Measurements from ENCODE around the gene TRIM29. TPM values are rescaled to one million over a fixed set of nuclear protein-coding genes. Genes with fewer than 3 reads are reported as not detected.

TRIM29 gene
- total and polyA plus RNA-seq, 9 of the 15 experiments (the other 6 are each of a cell fraction or from before 2014, with no cell fraction given) = 0.08 to 1.4 (median 0.42) TPM; not detected in 2

GRCh38 chr11:120182790-120183491 lies 45.0 kb upstream of the TRIM29 start (continued):
- TF ChIP-seq ZNF512 (tag; IDR thresholded peaks at IDR 0.05) = peak; percentile 46; the same call in 1 of the 2 replicates
- peak in 1 of 2 experiments; percentile 44; a peak in 3 of 4 replicates for TF ChIP-seq RAD21 (CRISPR knock-in tag; conservative IDR thresholded peaks at IDR 0.05 in 1 of 2, IDR thresholded peaks at IDR 0.05 in 1 of 2)
- TF ChIP-seq SMC3 (conservative IDR thresholded peaks at IDR 0.05; ENCODE audit: insufficient read depth, low read depth, low read length) = 0 out of 2 replicates have a peak, but pooled peaks have one; percentile 17

- H3K4me1 ChIP-seq (replicated peaks in 1 of 2; ENCODE audit: control insufficient read depth in 2 of 2, insufficient read depth in 2 of 2, low read length in 2 of 2) = no peaks in the 10 kb centered on the region; a peak in 1 of 5 replicates
- H3K36me3 ChIP-seq (ENCODE audit: control insufficient read depth, insufficient read depth, low read length) = no peaks in the 10 kb centered on the region
- TF ChIP-seq GTF2A2 (tag; IDR thresholded peaks at IDR 0.05) = no peak
- no peak for TF ChIP-seq SMAD2 (IDR thresholded peaks at IDR 0.05; ENCODE audit: low read depth, low read length)
- peaks cover 14% of the 10 kb centered on the region; the same call in 1 of the 2 replicates for H4K20me1 ChIP-seq (replicated peaks; ENCODE audit: control insufficient read depth, insufficient read depth, low read length)
- H3K9ac ChIP-seq (ENCODE audit: insufficient read depth in 1 of 2, low read depth in 2 of 2, low read length in 2 of 2) = no peak overlapping the region
- H3K79me2 ChIP-seq (ENCODE audit: control insufficient read depth, insufficient read depth, low read length) = no peaks in the 10 kb centered on the region
- H3K9me1 ChIP-seq (ENCODE audit: control insufficient read depth, insufficient read depth, low read length) = no peaks in the 10 kb centered on the region
- DNase-seq (ENCODE audit: extremely low read depth in 1 of 4, low spot score in 3 of 4) = no peak
- intact Hi-C loops (cut with micrococcal nuclease) = no loop called here
- peaks cover 17 to 81% of the 10 kb centered on the region in 2 experiments for H3K27me3 ChIP-seq (ENCODE audit: control insufficient read depth in 2 of 2, insufficient read depth in 2 of 2, low read length in 2 of 2)
- no peak for FAIRE-seq
- in situ Hi-C loops (cut with MboI) = no loop called here
- ChIA-PET CTCF (ENCODE audit: low intra/inter-chr PET ratio) (no interaction called here), POLR2A (no interaction called here)
- 6% methylated on average over 7 of the region's 7 CpGs for WGBS (ENCODE audit: insufficient coverage, low coverage, missing lambda C conversion rate)
- ATAC-seq = no peak
- no peak overlapping the region for H3K27ac ChIP-seq (ENCODE audit: extremely low read depth, low read depth, low read length)
- no peak overlapping the region for H3K4me2 ChIP-seq (ENCODE audit: insufficient read depth, low read length)
- no TSS peak for BruUV-seq (replicated peaks)
- no peak overlapping the region for H2AFZ ChIP-seq (ENCODE audit: low read depth, low read length)
- no peaks in the 10 kb centered on the region for H3K9me3 ChIP-seq (replicated peaks; ENCODE audit: control insufficient read depth, insufficient read depth, low read depth, low read length)
- no peak overlapping the region for H3K4me3 ChIP-seq
Observed at GRCh38 chr11:120182372-120182771, 44.5 kb upstream of the TRIM29 start.
